NOMO-1 treated with dmso at 0.1 percent for 144 hours (cell line): Measurements from ENCODE around the gene RPS10.
"Not testable (repeated sequence)": the region's sequence is repeated elsewhere in the genome, so short reads cannot be mapped to it uniquely, and the experiment has no call there.

Source experiments
- DNase-seq: peaks from one replicate; lab custom pipeline; 2025; ENCODE audit not compliant: unreplicated experiment; lab: John Stamatoyannopoulos, UW

The RPS10 gene

DNA sequence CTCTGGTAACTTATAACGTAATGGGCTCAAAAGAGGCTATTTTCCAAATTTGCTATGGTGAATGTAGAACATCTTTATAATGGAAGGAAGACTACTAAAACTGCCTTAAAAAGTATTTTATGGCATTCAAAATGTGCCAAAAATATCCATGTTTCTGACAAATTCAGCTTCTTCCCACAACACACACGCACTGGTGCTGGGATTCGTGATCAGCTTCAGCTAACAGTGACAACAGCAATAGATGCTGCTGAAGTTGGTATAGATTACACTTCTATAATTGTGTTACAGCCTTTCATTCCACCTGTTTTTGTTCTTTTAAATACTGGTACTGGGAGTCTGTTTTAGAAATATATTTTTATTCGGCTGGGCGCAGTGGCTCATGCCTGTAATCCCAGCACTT is 52.4 kb downstream of the RPS10 start:
- DNase-seq: no peak

DNA sequence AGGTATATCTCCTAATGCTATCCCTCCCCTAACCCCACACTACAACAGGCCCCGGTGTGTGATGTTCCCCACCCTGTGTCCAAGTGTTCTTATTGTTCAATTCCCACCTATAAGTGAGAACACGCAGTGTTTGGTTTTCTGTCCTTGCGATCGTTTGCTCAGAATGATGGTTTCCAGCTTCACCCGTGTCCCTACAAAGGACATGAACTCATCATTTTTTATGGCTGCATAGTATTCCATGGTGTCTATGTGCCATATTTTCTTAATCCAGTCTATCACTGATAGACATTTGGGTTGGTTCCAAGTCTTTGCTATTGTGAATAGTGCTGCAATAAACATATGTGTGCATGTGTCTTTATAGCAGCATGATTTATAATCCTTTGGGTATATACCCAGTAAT is 54.0 kb downstream of the RPS10 start:
- not testable (repeated sequence) for DNase-seq

DNA sequence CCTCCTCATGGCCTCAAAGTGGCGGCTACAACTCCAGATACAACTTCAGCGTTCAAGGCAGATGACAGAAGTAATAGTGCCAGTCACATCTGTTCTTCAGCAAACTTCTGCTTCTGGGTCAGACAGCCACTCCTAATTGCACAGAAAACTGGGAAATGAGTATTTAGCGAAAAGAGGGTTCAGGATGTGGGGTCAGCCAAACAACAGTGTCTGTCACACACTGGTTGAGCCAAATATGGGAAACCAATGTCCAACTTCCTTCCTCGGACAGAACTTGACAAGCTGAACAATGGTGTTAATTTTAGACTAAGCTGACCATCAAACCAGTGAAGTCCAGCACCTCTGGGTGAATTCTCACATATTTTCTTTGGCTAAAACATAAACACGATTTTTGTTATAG is 55.5 kb downstream of the RPS10 start:
- no peak for DNase-seq

DNA sequence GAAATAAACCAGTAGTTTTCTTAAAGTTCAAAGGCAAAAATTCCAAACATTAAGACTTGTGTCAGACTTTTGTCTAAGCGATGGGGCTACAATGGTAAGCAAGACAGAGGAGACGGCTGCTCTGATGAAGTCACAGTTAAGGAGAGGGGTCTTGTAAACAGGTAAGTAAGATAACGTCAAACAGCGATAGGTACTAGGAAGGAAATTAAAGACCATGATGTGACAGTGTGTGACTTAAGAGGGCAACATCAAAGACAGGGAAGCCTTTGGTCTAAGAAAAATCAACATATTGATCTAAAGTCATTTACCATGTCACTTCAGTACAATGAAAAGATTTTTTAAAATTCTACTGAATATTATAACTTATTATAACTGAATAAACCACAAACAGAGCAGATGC is 56.5 kb downstream of the RPS10 start:
- DNase-seq: no peak
